Astrocyte (in vitro differentiated cells and primary cell): ENCODE measurements around the gene GKN2. TPM values are rescaled to one million over a fixed set of nuclear protein-coding genes. Genes with fewer than 3 reads are reported as not detected.
A peak's percentile ranks its signal among the peaks of the same experiment; 100 is the strongest.

Experiments
- DNase-seq: peaks from one replicate; pipeline ENCODE4 v3.0.0-alpha.2; 2010; ENCODE audit warnings: low read depth
- FAIRE-seq: peaks from 2 replicates; lab custom pipeline; 2011; peaks lifted over from hg19 to GRCh38; lab: Jason Lieb, UNC
- H2AFZ ChIP-seq: 2 replicates; pipeline ENCODE4 v1.6.0; 2012; ENCODE audit warnings: low read depth, low read length, inconsistent platforms
- H3K27ac ChIP-seq: 2 replicates; pipeline ENCODE4 v1.5.1; 2011; ENCODE audit warnings: low read depth, low read length, inconsistent platforms
- H3K27me3 ChIP-seq: 2 replicates; pipeline ENCODE4 v1.6.0; 2011; ENCODE audit warnings: low read length, inconsistent platforms; ENCODE audit not compliant: insufficient read depth
- H3K36me3 ChIP-seq: 2 replicates; pipeline ENCODE4 v1.5.1; 2011; ENCODE audit warnings: low read length, inconsistent platforms; ENCODE audit not compliant: insufficient read depth
- H3K4me1 ChIP-seq: 2 replicates; pipeline ENCODE4 v1.5.1; 2011; ENCODE audit warnings: low read length, inconsistent platforms; ENCODE audit not compliant: insufficient read depth
- H3K4me2 ChIP-seq: 2 replicates; pipeline ENCODE4 v1.6.0; 2012; ENCODE audit warnings: low read length, inconsistent platforms
- H3K4me3 ChIP-seq: 2 replicates; pipeline ENCODE4 v1.5.1; 2011; ENCODE audit warnings: low read depth, mild to moderate bottlenecking, low read length, inconsistent platforms; ENCODE audit not compliant: insufficient read depth
- H3K79me2 ChIP-seq: 2 replicates; pipeline ENCODE4 v1.6.0; 2012; ENCODE audit warnings: mild to moderate bottlenecking, low read length, inconsistent platforms; ENCODE audit not compliant: insufficient read depth
- H3K9ac ChIP-seq: 2 replicates; pipeline ENCODE4 v1.6.0; 2012; ENCODE audit warnings: mild to moderate bottlenecking, low read length, inconsistent platforms
- H3K9me3 ChIP-seq: 2 replicates; pipeline ENCODE4 v1.5.1; 2012; ENCODE audit warnings: low read depth, mild to moderate bottlenecking, low read length, inconsistent platforms; ENCODE audit not compliant: insufficient read depth
- H4K20me1 ChIP-seq: 2 replicates; pipeline ENCODE4 v1.6.0; 2012; ENCODE audit warnings: low read length, inconsistent platforms; ENCODE audit not compliant: insufficient read depth
- H3K27ac Mint-ChIP-seq: one replicate; pipeline ENCODE4 v1.8.0; 2021; ENCODE audit warnings: mild to moderate bottlenecking, mixed read lengths; ENCODE audit not compliant: unreplicated experiment
- H3K27me3 Mint-ChIP-seq: one replicate; pipeline ENCODE4 v1.8.0; 2021; ENCODE audit warnings: low read depth, mixed read lengths; ENCODE audit not compliant: unreplicated experiment
- H3K36me3 Mint-ChIP-seq: one replicate; pipeline ENCODE4 v1.8.0; 2021; ENCODE audit warnings: low read depth, mixed read lengths; ENCODE audit not compliant: unreplicated experiment
- H3K4me1 Mint-ChIP-seq: one replicate; pipeline ENCODE4 v1.8.0; 2021; ENCODE audit warnings: low read depth, mixed read lengths; ENCODE audit not compliant: unreplicated experiment
- H3K4me3 Mint-ChIP-seq: one replicate; pipeline ENCODE4 v1.8.0; 2021; ENCODE audit warnings: mild to moderate bottlenecking, moderate library complexity, mixed read lengths; ENCODE audit not compliant: unreplicated experiment
- H3K9me3 Mint-ChIP-seq: one replicate; pipeline ENCODE4 v1.8.0; 2021; ENCODE audit warnings: mild to moderate bottlenecking, mixed read lengths; ENCODE audit not compliant: unreplicated experiment
- CTCF ChIP-seq: IDR thresholded peaks from 2 replicates; pipeline ENCODE4 v1.5.1; 2011; ENCODE audit warnings: low read depth, mild to moderate bottlenecking, inconsistent platforms, low read length, moderate library complexity; ENCODE audit not compliant: insufficient read depth
- EZH2 ChIP-seq: IDR thresholded peaks from 2 replicates; pipeline ENCODE4 v1.6.1; 2012; ENCODE audit warnings: mild to moderate bottlenecking, low read length, inconsistent platforms; ENCODE audit not compliant: insufficient read depth
- total RNA-seq: library from RNA; stranded (reverse); gene quantifications from 2 replicates; pipeline ENCODE4 v1.2.1, GENCODE V29; 2021

GKN2 gene
- total RNA-seq, 1 donor from 2014 or later: not detected

- FAIRE-seq: no peak
- H3K36me3 Mint-ChIP-seq: no peaks in the 10 kb centered on the region
- Histone ChIP-seq H3K27me3 (no peaks in the 10 kb centered on the region), H3K4me3 (no peak overlapping the region), H3K4me1 (peaks cover 18% of the 10 kb centered on the region), H3K27ac (no peak overlapping the region), H3K9me3 (no peaks in the 10 kb centered on the region), H3K36me3 (no peaks in the 10 kb centered on the region), H3K9ac (no peak overlapping the region), H3K79me2 (no peaks in the 10 kb centered on the region), H2AFZ (peak overlapping the region; percentile 48), H3K4me2 (peak overlapping the region; percentile 32), H4K20me1 (no peaks in the 10 kb centered on the region)
- H3K4me3 Mint-ChIP-seq: no peak overlapping the region
- H3K4me1 Mint-ChIP-seq: peaks cover 19% of the 10 kb centered on the region
- H3K27ac Mint-ChIP-seq: no peak overlapping the region
- TF ChIP-seq EZH2 (no peak), CTCF (no peak)
- peak; percentile 20 for DNase-seq
- peaks cover 3% of the 10 kb centered on the region for H3K9me3 Mint-ChIP-seq
- peaks cover 5% of the 10 kb centered on the region for H3K27me3 Mint-ChIP-seq
Measured at GRCh38 chr2:68936889-68937288, 15.8 kb downstream of the GKN2 start.

GRCh38 chr2:68936427-68936826 is 16.3 kb downstream of the GKN2 start:
- no peaks in the 10 kb centered on the region for H3K36me3 ChIP-seq
- no peak for FAIRE-seq
- no peak for TF ChIP-seq CTCF
- TF ChIP-seq EZH2: no peak
- H3K9me3 ChIP-seq: no peaks in the 10 kb centered on the region
- Mint-ChIP-seq H3K4me1 (peaks cover 19% of the 10 kb centered on the region), H3K9me3 (peaks cover 3% of the 10 kb centered on the region), H3K27me3 (peaks cover 5% of the 10 kb centered on the region), H3K36me3 (no peaks in the 10 kb centered on the region), H3K27ac (peak overlapping the region; percentile 50), H3K4me3 (no peak overlapping the region)
- peak overlapping the region; percentile 3 for H3K9ac ChIP-seq
- H4K20me1 ChIP-seq: no peaks in the 10 kb centered on the region
- peaks cover 18% of the 10 kb centered on the region for H3K4me1 ChIP-seq
- no peak overlapping the region for H3K4me3 ChIP-seq
- DNase-seq: peak; percentile 65
- peak overlapping the region; percentile 32 for H3K4me2 ChIP-seq
- peak overlapping the region; percentile 7 for H3K27ac ChIP-seq
- no peaks in the 10 kb centered on the region for H3K27me3 ChIP-seq
- peak overlapping the region; percentile 48 for H2AFZ ChIP-seq
- H3K79me2 ChIP-seq: no peaks in the 10 kb centered on the region

- no peak for FAIRE-seq
- Mint-ChIP-seq H3K27me3 (peaks cover 7% of the 10 kb centered on the region), H3K4me3 (no peak overlapping the region), H3K36me3 (no peaks in the 10 kb centered on the region), H3K27ac (no peak overlapping the region), H3K4me1 (peaks cover 19% of the 10 kb centered on the region), H3K9me3 (peaks cover 4% of the 10 kb centered on the region)
- no peaks in the 10 kb centered on the region for H3K27me3 ChIP-seq
- no peak for DNase-seq
- H3K4me1 ChIP-seq: peaks cover 18% of the 10 kb centered on the region
- H3K9ac ChIP-seq: no peak overlapping the region
- no peak overlapping the region for H3K4me2 ChIP-seq
- no peak overlapping the region for H2AFZ ChIP-seq
- TF ChIP-seq CTCF (no peak), EZH2 (no peak)
- H3K9me3 ChIP-seq: no peaks in the 10 kb centered on the region
- no peak overlapping the region for H3K27ac ChIP-seq
- no peaks in the 10 kb centered on the region for H4K20me1 ChIP-seq
- no peak overlapping the region for H3K4me3 ChIP-seq
- H3K36me3 ChIP-seq: no peaks in the 10 kb centered on the region
- no peaks in the 10 kb centered on the region for H3K79me2 ChIP-seq
Measured at GRCh38 chr2:68935471-68935870, 17.2 kb downstream of the GKN2 start.
